A549 (cell line): ENCODE data around the gene BFSP1. TPM values are rescaled to one million over a fixed set of nuclear protein-coding genes. Genes with fewer than 3 reads are reported as not detected.

Experiments
- ATAC-seq, 2 experiments: fragments of 200-7000 bp in 1 of 2; fragments of >200 bp in 1 of 2; cut with Nextera tagmentation in 1 of 2; cut with Tn5 transposase in 1 of 2; 3 replicates each; pipeline versions ENCODE4 v1.8.0 to v1.9.1; 2018 to 2020; ENCODE audit warnings: mild to moderate bottlenecking in 1 of 2, moderate library complexity in 1 of 2
- CTCF ChIA-PET: fragments of 300-600 bp; sonication (Branson Sonifier 250); formaldehyde crosslinking; extraction: SDS; loops from one replicate; lab custom pipeline; 2021; ENCODE audit warnings: antibody characterized with exemption, inconsistent platforms; lab: Yijun Ruan, JAX
- POLR2A ChIA-PET: fragments of 350-600 bp; formaldehyde crosslinking; extraction: SDS; loops from one replicate; lab custom pipeline; 2021; ENCODE audit warnings: antibody characterized with exemption, inconsistent platforms; lab: Yijun Ruan, JAX
- DNase-seq, 2 experiments: peaks; one replicate each; pipeline versions ENCODE4 v3.0.0 to v3.0.0-alpha.2; 2011 to 2016; ENCODE audit warnings: low read depth in 1 of 2, low spot score in 1 of 2
- FAIRE-seq: peaks from 2 replicates; lab custom pipeline; 2011; peaks lifted over from hg19 to GRCh38; lab: Jason Lieb, UNC
- H3K27ac ChIP-seq, 2 experiments: fragments of >200 bp; sonication (Bioruptor Twin); formaldehyde crosslinking; 3 replicates each; pipeline ENCODE4 v1.5.1; 2016 to 2017
- H3K4me1 ChIP-seq: fragments of >200 bp; sonication (Bioruptor Twin); formaldehyde crosslinking; 3 replicates; pipeline ENCODE4 v1.6.1; 2016
- H3K4me2 ChIP-seq: fragments of >200 bp; sonication (Bioruptor Twin); formaldehyde crosslinking; 3 replicates; pipeline ENCODE4 v1.6.1; 2016
- H3K4me3 ChIP-seq: fragments of >200 bp; sonication (Bioruptor Twin); formaldehyde crosslinking; 3 replicates; pipeline ENCODE4 v1.5.1; 2016
- H3K9me3 ChIP-seq: fragments of >200 bp; sonication (Bioruptor Twin); formaldehyde crosslinking; 3 replicates; pipeline ENCODE4 v1.6.1; 2016
- CEBPB ChIP-seq, 2 experiments: fragments of >200 bp in 1 of 2; sonication (Bioruptor Twin) in 1 of 2; formaldehyde crosslinking in 1 of 2; IDR thresholded peaks; 2 replicates each; pipeline ENCODE4 v1.6.1; 2012 to 2016
- E2F6 ChIP-seq: IDR thresholded peaks from 2 replicates; pipeline ENCODE4 v1.6.1; 2012; ENCODE audit warnings: low read depth, borderline replicate concordance
- EHF ChIP-seq: fragments of 250-450 bp; sonication (Bioruptor Pico); IDR thresholded peaks from 2 replicates; pipeline ENCODE4 v1.5.0; 2020; ENCODE audit warnings: mild to moderate bottlenecking
- EHMT2 ChIP-seq: fragments of 200-600 bp; sonication (generic); IDR thresholded peaks from 2 replicates; pipeline ENCODE4 v1.6.1; 2016; ENCODE audit warnings: antibody characterized with exemption, low read depth, mild to moderate bottlenecking, moderate library complexity
- EP300 ChIP-seq, 2 experiments: fragments of >200 bp; sonication (Bioruptor Twin); formaldehyde crosslinking; IDR thresholded peaks; 2 replicates in 1 of 2; 3 replicates in 1 of 2; pipeline ENCODE4 v1.6.1; 2016 to 2017
- ESRRA ChIP-seq: fragments of 150-350 bp; IDR thresholded peaks from 2 replicates; pipeline ENCODE4 v1.6.1; 2014; ENCODE audit warnings: mild to moderate bottlenecking, low read length, borderline replicate concordance
- FOSL2 ChIP-seq, 2 experiments: fragments of 450-650 bp in 1 of 2; fragments of >200 bp in 1 of 2; sonication (Bioruptor Twin) in 1 of 2; formaldehyde crosslinking; IDR thresholded peaks; 2 replicates each; pipeline versions ENCODE4 v1.5.0 to v1.6.1; 2016 to 2020; ENCODE audit warnings: mild to moderate bottlenecking in 1 of 2, moderate library complexity in 1 of 2
- FOXS1 ChIP-seq: fragments of 250-450 bp; sonication (Bioruptor Pico); IDR thresholded peaks from 2 replicates; pipeline ENCODE4 v1.5.0; 2020; ENCODE audit warnings: mild to moderate bottlenecking, moderate library complexity
- GATA3 ChIP-seq: IDR thresholded peaks from 2 replicates; pipeline ENCODE4 v1.6.1; 2012; ENCODE audit warnings: borderline replicate concordance
- HES2 ChIP-seq: fragments of >200 bp; sonication (Bioruptor Twin); formaldehyde crosslinking; IDR thresholded peaks from 2 replicates; pipeline ENCODE4 v1.6.1; 2016
- HEYL ChIP-seq: fragments of 250-450 bp; sonication (Bioruptor Pico); IDR thresholded peaks from 2 replicates; pipeline ENCODE4 v1.8.0; 2021; ENCODE audit warnings: mild to moderate bottlenecking, moderate library complexity
- HOXA7 ChIP-seq: fragments of 250-450 bp; sonication (Bioruptor Pico); IDR thresholded peaks from 2 replicates; pipeline ENCODE4 v1.5.0; 2020; ENCODE audit warnings: mild to moderate bottlenecking, moderate library complexity
- JUN ChIP-seq, 2 experiments: fragments of >200 bp; sonication (Bioruptor Twin); formaldehyde crosslinking; IDR thresholded peaks; 2 replicates in 1 of 2; 3 replicates in 1 of 2; pipeline ENCODE4 v1.6.1; 2016 to 2017
- KDM5A ChIP-seq: fragments of 200-600 bp; sonication (generic); IDR thresholded peaks from 2 replicates; pipeline ENCODE4 v1.6.1; 2016; ENCODE audit warnings: antibody characterized with exemption, mild to moderate bottlenecking
- MAFK ChIP-seq: fragments of 450-650 bp; IDR thresholded peaks from 2 replicates; pipeline ENCODE4 v1.6.1; 2014; ENCODE audit not compliant: partially characterized antibody
- MYC ChIP-seq: IDR thresholded peaks from 2 replicates; pipeline ENCODE4 v1.6.1; 2012; ENCODE audit warnings: mild to moderate bottlenecking, inconsistent platforms, low read length, improper control_type of control experiment, borderline replicate concordance
- NFE2L2 ChIP-seq: fragments of 150-350 bp; conservative IDR thresholded peaks from 2 replicates; pipeline ENCODE4 v1.6.1; 2014; ENCODE audit warnings: low read length
- NPAS2 ChIP-seq: fragments of 250-450 bp; sonication (Bioruptor Pico); IDR thresholded peaks from 2 replicates; pipeline ENCODE4 v1.8.0; 2022; ENCODE audit warnings: mild to moderate bottlenecking, moderate library complexity, borderline replicate concordance
- PHF8 ChIP-seq: fragments of 200-600 bp; sonication (generic); IDR thresholded peaks from 2 replicates; pipeline ENCODE4 v1.6.1; 2016; ENCODE audit warnings: low read depth, mild to moderate bottlenecking, antibody characterized with exemption, moderate library complexity, borderline replicate concordance
- POLR2A ChIP-seq: IDR thresholded peaks from 2 replicates; pipeline ENCODE4 v1.6.1; 2012; ENCODE audit warnings: mild to moderate bottlenecking, low read length
- POLR2AphosphoS2 ChIP-seq: conservative IDR thresholded peaks from 2 replicates; pipeline ENCODE4 v1.6.1; 2012; ENCODE audit warnings: low read length, improper control_type of control experiment, inconsistent platforms
- RCOR1 ChIP-seq: fragments of 150-350 bp; IDR thresholded peaks from 2 replicates; pipeline ENCODE4 v1.6.1; 2014; ENCODE audit warnings: antibody characterized with exemption, low read length, low read depth
- RFX5 ChIP-seq: fragments of 450-650 bp; IDR thresholded peaks from 2 replicates; pipeline ENCODE4 v1.7.1; 2014; ENCODE audit warnings: antibody characterized with exemption, mild to moderate bottlenecking, moderate library complexity
- SMC3 ChIP-seq: fragments of >200 bp; sonication (Bioruptor Twin); formaldehyde crosslinking; IDR thresholded peaks from 3 replicates; pipeline ENCODE4 v1.6.1; 2018; ENCODE audit warnings: inconsistent platforms
- SREBF2 ChIP-seq: fragments of 450-650 bp; IDR thresholded peaks from 2 replicates; pipeline ENCODE4 v1.6.1; 2014; ENCODE audit warnings: mild to moderate bottlenecking, moderate library complexity
- TFCP2L1 ChIP-seq: fragments of 250-450 bp; sonication (Bioruptor Pico); IDR thresholded peaks from 2 replicates; pipeline ENCODE4 v1.5.0; 2021; ENCODE audit warnings: mild to moderate bottlenecking
- TP53 ChIP-seq: fragments of 250-450 bp; sonication (Bioruptor Pico); IDR thresholded peaks from 2 replicates; pipeline ENCODE4 v1.5.0; 2021; ENCODE audit warnings: mild to moderate bottlenecking, moderate library complexity
- WGBS: methylation state at CpG from one replicate; pipeline ENCODE4 v1.1.6; 2017; ENCODE audit errors: missing lambda C conversion rate; 5-methylcytosine and 5-hydroxymethylcytosine counted together
- polyA plus RNA-seq, 4 experiments: library from polyadenylated mRNA; depleted of rRNA in 3 of 4; stranded (reverse); fragments of >200 nt; fragmentation: RNase III in 1 of 4; extraction: RNeasy Plus Mini Kit Qiagen cat#74134 plus additional on column Dnase treatment in 1 of 4; gene quantifications; 2 replicates in 3 of 4; 3 replicates in 1 of 4; pipeline ENCODE4 v1.2.3, GENCODE V29; 2011 to 2017

Gene BFSP1
- polyA plus RNA-seq, 2 of the 4 experiments (the other 2 are of a cell fraction) = 7.2 to 8.3 TPM

- Histone ChIP-seq H3K4me1 (0 out of 3 replicates have a peak, but pooled peaks cover 3% of the 10 kb centered on the region), H3K4me3 (no peak overlapping the region), H3K9me3 (no peaks in the 10 kb centered on the region), H3K27ac (no peak overlapping the region), H3K4me2 (no peak overlapping the region)
- 91% methylated on average over 18 of the region's 18 CpGs for WGBS
- ATAC-seq (no peak), FAIRE-seq (no peak), DNase-seq (no peak)
- TF ChIP-seq HOXA7 (no peak), POLR2A (no peak), RCOR1 (no peak), FOXS1 (CRISPR knock-in tag) (no peak), SMC3 (no peak), NFE2L2 (no peak), MAFK (no peak), TP53 (CRISPR knock-in tag) (no peak)
- ChIA-PET POLR2A (no interaction called here), CTCF (interaction anchor here (0.6 to 1.5 kb wide), 7 partner anchors 9 to 172 kb away, joined by 3 to 9 read pairs (median 5); no protein-coding TSS in a partner anchor)
Observed at GRCh38 chr20:17508756-17509155, 22.4 kb downstream of the BFSP1 start.

GRCh38 chr20:17507531-17507930 lies 23.6 kb downstream of the BFSP1 start:
- POLR2A ChIA-PET = no interaction called here
- 61% methylated on average over 5 of the region's 5 CpGs for WGBS

GRCh38 chr20:17507032-17507431 lies 24.1 kb downstream of the BFSP1 start:
- H3K27ac ChIP-seq = no peak overlapping the region
- no peaks in the 10 kb centered on the region for H3K9me3 ChIP-seq
- FAIRE-seq (no peak), ATAC-seq (no peak), DNase-seq (no peak)
- no peak overlapping the region for H3K4me3 ChIP-seq
- TF ChIP-seq CEBPB (IDR thresholded peaks at IDR 0.05) = no peak
- no peak for TF ChIP-seq JUN (IDR thresholded peaks at IDR 0.05)
- no peak for TF ChIP-seq E2F6
- TF ChIP-seq PHF8 = no peak
- TF ChIP-seq HEYL (CRISPR knock-in tag) = no peak
- TF ChIP-seq TFCP2L1 (CRISPR knock-in tag) = no peak
- no peak for TF ChIP-seq EHF (CRISPR knock-in tag)
- no peak for TF ChIP-seq HES2
- no peak for TF ChIP-seq EHMT2
- TF ChIP-seq POLR2AphosphoS2 = no peak
- H3K4me2 ChIP-seq = no peak overlapping the region
- 0 out of 3 replicates have a peak, but pooled peaks cover 3% of the 10 kb centered on the region for H3K4me1 ChIP-seq
- CTCF ChIA-PET = interaction anchor here (3.5 to 10.9 kb wide), 2 partner anchors 111 to 142 kb away, joined by 36 to 230 read pairs; no protein-coding TSS in a partner anchor
- POLR2A ChIA-PET = interaction anchor here (0.7 kb wide), 1 partner anchor 111 kb away, joined by 6 read pairs; no protein-coding TSS in a partner anchor
- 88% methylated on average over 2 of the region's 2 CpGs for WGBS

More at GRCh38 chr20:17507531-17507930, 23.6 kb downstream of the BFSP1 start:
- Histone ChIP-seq H3K9me3 (no peaks in the 10 kb centered on the region), H3K4me2 (no peak overlapping the region), H3K4me3 (no peak overlapping the region), H3K4me1 (0 out of 3 replicates have a peak, but pooled peaks cover 3% of the 10 kb centered on the region), H3K27ac (no peak overlapping the region)
- DNase-seq = no peak
- no peak for ATAC-seq
- TF ChIP-seq RCOR1 = no peak
- no peak for TF ChIP-seq PHF8
- no peak for TF ChIP-seq ESRRA
- TF ChIP-seq NPAS2 = no peak
- no peak for TF ChIP-seq E2F6
- no peak for TF ChIP-seq MYC
- no peak for TF ChIP-seq SREBF2
- no peak for TF ChIP-seq GATA3
- no peak for TF ChIP-seq HEYL (CRISPR knock-in tag)
- TF ChIP-seq FOSL2 (IDR thresholded peaks at IDR 0.05) = no peak
- no peak for TF ChIP-seq FOSL2 (CRISPR knock-in tag; IDR thresholded peaks at IDR 0.05)
- no peak for TF ChIP-seq CEBPB (IDR thresholded peaks at IDR 0.05)
- TF ChIP-seq RFX5 = no peak
- TF ChIP-seq EP300 (IDR thresholded peaks at IDR 0.05) = no peak
- TF ChIP-seq MAFK = no peak
- no peak for TF ChIP-seq KDM5A
- no peak for FAIRE-seq
- CTCF ChIA-PET = interaction anchor here (1.4 kb wide), 1 partner anchor 29 kb away, joined by 5 read pairs; no protein-coding TSS in a partner anchor
